Esophagus (tissue), 2 donors: ENCODE measurements around the gene STAT3. TPM values are rescaled to one million over a fixed set of nuclear protein-coding genes. Genes with fewer than 3 reads are reported as not detected.

ENCODE experiments used
- H3K27ac ChIP-seq, 2 donors: one replicate each; pipeline ENCODE4 v1.5.1; 2013; ENCODE audit warnings: low read depth in 2 of 2, mild to moderate bottlenecking in 2 of 2, inconsistent platforms in 1 of 2, low read length in 1 of 2, moderate library complexity in 1 of 2
- H3K27me3 ChIP-seq, 2 donors: one replicate each; pipeline ENCODE4 v1.6.1; 2013; ENCODE audit warnings: low read length in 2 of 2, control low read depth in 1 of 2, mild to moderate bottlenecking in 1 of 2; ENCODE audit not compliant: insufficient read depth in 2 of 2, control insufficient read depth in 1 of 2
- H3K36me3 ChIP-seq, 2 donors: one replicate each; pipeline ENCODE4 v1.6.1; 2013; ENCODE audit warnings: low read length in 1 of 2; ENCODE audit not compliant: control insufficient read depth in 2 of 2, insufficient read depth in 2 of 2
- H3K4me1 ChIP-seq, 2 donors: one replicate each; pipeline ENCODE4 v1.6.1; 2013; ENCODE audit warnings: low read length in 1 of 2; ENCODE audit not compliant: control insufficient read depth in 2 of 2, insufficient read depth in 2 of 2
- H3K4me3 ChIP-seq, 2 donors: one replicate each; pipeline ENCODE4 v1.5.1; 2013; ENCODE audit warnings: low read length in 2 of 2, mild to moderate bottlenecking in 2 of 2, low read depth in 1 of 2, moderate library complexity in 1 of 2
- H3K9me3 ChIP-seq, 2 donors: one replicate each; pipeline ENCODE4 v1.6.1; 2013; ENCODE audit warnings: mild to moderate bottlenecking in 2 of 2, low read depth in 1 of 2, low read length in 1 of 2, moderate library complexity in 1 of 2; ENCODE audit not compliant: control insufficient read depth in 2 of 2, insufficient read depth in 1 of 2
- WGBS, 2 donors: extraction: QIAGEN DNeasy Blood & Tissue Kit; methylation state at CpG; one replicate each; pipeline ENCODE4 v1.1.7; 2013; 5-methylcytosine and 5-hydroxymethylcytosine counted together
- polyA plus RNA-seq, 2 donors: library from polyadenylated mRNA; stranded (reverse); fragments of 200-250 nt; gene quantifications; one replicate each; pipeline ENCODE4 v1.2.3, GENCODE V29; 2013
- donor health status: healthy with polysubstance abuse.
- donor health status: Bipolar disorder and iron deficiency.

The STAT3 gene
- polyA plus RNA-seq, 2 donors: 30.8 to 64.2 TPM

GRCh38 chr17:42358434-42358833, 29.8 kb downstream of the STAT3 start:
- H3K9me3 ChIP-seq: no peaks in the 10 kb centered on the region
- H3K36me3 ChIP-seq: peaks cover 0 to 2% of the 10 kb centered on the region in 2 donors
- H3K4me1 ChIP-seq: peaks cover 3 to 10% of the 10 kb centered on the region in 2 donors
- WGBS, 2 donors: 73 to 79% methylated on average over 1 of the region's 1 CpG
- H3K4me3 ChIP-seq: no peak overlapping the region
- H3K27ac ChIP-seq: no peak overlapping the region
- H3K27me3 ChIP-seq: no peaks in the 10 kb centered on the region

GRCh38 chr17:42354956-42355843, 33.0 kb downstream of the STAT3 start:
- H3K27ac ChIP-seq: no peak overlapping the region
- peaks cover under 1 to 3% of the 10 kb centered on the region in 2 donors for H3K4me1 ChIP-seq
- no peaks in the 10 kb centered on the region for H3K9me3 ChIP-seq
- WGBS, 2 donors: 59 to 62% methylated on average over 3 of the region's 3 CpGs
- no peak overlapping the region for H3K4me3 ChIP-seq
- H3K27me3 ChIP-seq: no peaks in the 10 kb centered on the region
- H3K36me3 ChIP-seq: peaks cover 0 to 2% of the 10 kb centered on the region in 2 donors

- H3K4me3 ChIP-seq: no peak overlapping the region
- H3K27ac ChIP-seq: no peak overlapping the region
- H3K36me3 ChIP-seq: peaks cover 2 to 10% of the 10 kb centered on the region in 2 donors
- H3K4me1 ChIP-seq: peaks cover 2% of the 10 kb centered on the region in 2 donors
- 95 to 97% methylated on average over 3 of the region's 3 CpGs for WGBS, 2 donors
- H3K9me3 ChIP-seq: no peaks in the 10 kb centered on the region
- no peaks in the 10 kb centered on the region for H3K27me3 ChIP-seq
Observed at GRCh38 chr17:42348104-42348503, 40.1 kb downstream of the STAT3 start.

- Histone ChIP-seq H3K4me1 (peaks cover 2% of the 10 kb centered on the region in 2 donors), H3K36me3 (peaks cover 4 to 10% of the 10 kb centered on the region in 2 donors), H3K4me3 (no peak overlapping the region), H3K9me3 (no peaks in the 10 kb centered on the region), H3K27ac (peak overlapping the region; percentile 36 to 71), H3K27me3 (no peaks in the 10 kb centered on the region)
- WGBS, 2 donors: 76 to 81% methylated on average over 3 of the region's 3 CpGs
Observed at GRCh38 chr17:42347606-42348005, 40.6 kb downstream of the STAT3 start.

- no peaks in the 10 kb centered on the region for H3K9me3 ChIP-seq
- no peak overlapping the region for H3K4me3 ChIP-seq
- H3K4me1 ChIP-seq: peaks cover 2% of the 10 kb centered on the region in 2 donors
- peaks cover 5 to 10% of the 10 kb centered on the region in 2 donors for H3K36me3 ChIP-seq
- H3K27me3 ChIP-seq: no peaks in the 10 kb centered on the region
- peak overlapping the region; percentile 36 to 71 for H3K27ac ChIP-seq
Observed at GRCh38 chr17:42347198-42347597, 41.0 kb downstream of the STAT3 start.

- Histone ChIP-seq H3K27me3 (no peaks in the 10 kb centered on the region), H3K36me3 (peaks cover 5 to 10% of the 10 kb centered on the region in 2 donors), H3K4me1 (peaks cover 2% of the 10 kb centered on the region in 2 donors), H3K9me3 (no peaks in the 10 kb centered on the region), H3K27ac (no peak overlapping the region), H3K4me3 (no peak overlapping the region)
- 87 to 93% methylated on average over 8 of the region's 8 CpGs for WGBS, 2 donors
Observed at GRCh38 chr17:42346481-42346880, 41.8 kb downstream of the STAT3 start.

GRCh38 chr17:42345396-42346073, 42.7 kb downstream of the STAT3 start:
- peaks cover 9 to 10% of the 10 kb centered on the region in 2 donors for H3K36me3 ChIP-seq
- no peaks in the 10 kb centered on the region for H3K27me3 ChIP-seq
- 77 to 86% methylated on average over 13 of the region's 13 CpGs for WGBS, 2 donors
- H3K27ac ChIP-seq: no peak overlapping the region
- H3K9me3 ChIP-seq: no peaks in the 10 kb centered on the region
- peaks cover 2% of the 10 kb centered on the region in 2 donors for H3K4me1 ChIP-seq
- H3K4me3 ChIP-seq: no peak overlapping the region

- WGBS, 2 donors: 82 to 83% methylated on average over 9 of the region's 9 CpGs
- no peaks in the 10 kb centered on the region for H3K27me3 ChIP-seq
- H3K27ac ChIP-seq: no peak overlapping the region
- peaks cover 8 to 15% of the 10 kb centered on the region in 2 donors for H3K36me3 ChIP-seq
- H3K4me1 ChIP-seq: no peaks in the 10 kb centered on the region
- no peak overlapping the region for H3K4me3 ChIP-seq
- H3K9me3 ChIP-seq: no peaks in the 10 kb centered on the region
Observed at GRCh38 chr17:42342242-42343008, 45.8 kb downstream of the STAT3 start.

GRCh38 chr17:42341568-42341967, 46.7 kb downstream of the STAT3 start:
- no peak overlapping the region for H3K27ac ChIP-seq
- WGBS, 2 donors: 77 to 87% methylated on average over 4 of the region's 4 CpGs
- H3K4me3 ChIP-seq: no peak overlapping the region
- H3K4me1 ChIP-seq: no peaks in the 10 kb centered on the region
- H3K9me3 ChIP-seq: no peaks in the 10 kb centered on the region
- peaks cover 15% of the 10 kb centered on the region in 2 donors for H3K36me3 ChIP-seq
- no peaks in the 10 kb centered on the region for H3K27me3 ChIP-seq
